OCI-LY7 (cell line): ENCODE data around the gene DNAJB4.

Source experiments
- CTCF ChIP-seq: fragments of 200-600 bp; sonication (generic); conservative IDR thresholded peaks from 2 replicates; pipeline ENCODE4 v1.5.1; 2014; ENCODE audit warnings: mild to moderate bottlenecking, antibody characterized with exemption, low read length, moderate library complexity, mixed read lengths
- EZH2phosphoT487 ChIP-seq: fragments of 200-600 bp; sonication (generic); IDR thresholded peaks from 2 replicates; pipeline ENCODE4 v1.6.1; 2018; ENCODE audit warnings: low read depth, borderline replicate concordance, mild to moderate bottlenecking, mixed run types, antibody characterized with exemption, low read length, moderate library complexity, mixed read lengths

DNA sequence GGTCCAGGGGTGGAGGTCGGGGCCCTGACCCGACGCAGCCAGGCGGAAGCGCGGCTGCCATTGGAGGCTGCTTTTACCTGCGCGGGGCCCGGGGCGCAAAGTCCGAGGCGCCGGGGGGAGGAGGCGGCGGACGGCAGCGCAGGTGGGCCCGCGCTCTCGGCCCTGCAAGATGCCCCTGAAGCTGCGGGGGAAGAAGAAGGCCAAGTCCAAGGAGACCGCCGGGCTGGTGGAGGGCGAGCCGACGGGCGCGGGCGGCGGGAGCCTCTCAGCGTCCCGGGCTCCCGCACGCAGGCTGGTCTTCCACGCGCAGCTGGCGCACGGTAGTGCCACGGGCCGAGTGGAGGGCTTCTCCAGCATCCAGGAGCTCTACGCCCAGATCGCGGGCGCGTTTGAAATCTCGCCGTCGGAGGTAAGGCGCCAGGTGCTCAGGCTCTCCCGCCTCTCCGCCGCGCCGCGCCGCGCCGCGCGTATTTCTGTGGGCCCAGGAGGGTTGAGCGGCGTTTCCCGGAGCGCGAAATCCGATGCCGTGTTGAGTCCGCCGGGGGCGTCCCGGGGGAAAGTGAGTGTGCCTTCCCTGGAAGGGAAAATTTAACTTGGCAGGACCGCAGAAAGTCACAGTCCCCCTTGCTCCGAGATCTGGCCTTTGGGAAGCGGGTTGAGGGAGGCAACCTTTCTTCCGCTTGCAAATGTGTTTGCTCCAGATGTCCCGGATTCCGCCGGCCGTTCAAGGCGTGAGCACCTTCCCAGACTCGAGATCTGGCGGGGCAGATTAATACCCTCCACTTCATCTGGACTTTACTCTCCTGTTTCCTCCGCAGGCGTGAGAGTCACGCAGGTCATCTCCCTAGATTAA, 41.4 kb downstream of the DNAJB4 start, which contains the start of gene GIPC2:
- no peak for TF ChIP-seq CTCF
- TF ChIP-seq EZH2phosphoT487: no peak
